K562 (cell line): Measurements from ENCODE around the gene UBE2E3. TPM values are rescaled to one million over a fixed set of nuclear protein-coding genes. Genes with fewer than 3 reads are reported as not detected.

Experiments used
- CHD7 ChIP-seq: fragments of 200-600 bp; sonication (generic); IDR thresholded peaks from one replicate; pipeline ENCODE4 v1.6.1; 2012; ENCODE audit warnings: mild to moderate bottlenecking, low read depth, low read length, inconsistent platforms
- GABPB2 ChIP-seq: fragments of 250-450 bp; sonication (Bioruptor Pico); conservative IDR thresholded peaks from 2 replicates; pipeline ENCODE4 v1.5.1; 2021; ENCODE audit warnings: mild to moderate bottlenecking
- KDM2B ChIP-seq: fragments of 250-450 bp; sonication (Bioruptor Pico); IDR thresholded peaks from 2 replicates; pipeline ENCODE4 v1.8.0; 2021; ENCODE audit warnings: mild to moderate bottlenecking, moderate library complexity
- MAFG ChIP-seq: fragments of 450-650 bp; conservative IDR thresholded peaks from 2 replicates; pipeline ENCODE4 v1.6.1; 2016; ENCODE audit warnings: missing genetic modification characterization, missing compliant biosample characterization
- RNF2 ChIP-seq: sonication (generic); IDR thresholded peaks from 2 replicates; pipeline ENCODE4 v1.6.1; 2016
- TCFL5 ChIP-seq: fragments of 250-450 bp; sonication (Bioruptor Pico); conservative IDR thresholded peaks from 2 replicates; pipeline ENCODE4 v1.6.1; 2021; ENCODE audit warnings: mild to moderate bottlenecking, moderate library complexity, matching md5 sums
- TFAM ChIP-seq: fragments of 250-450 bp; sonication (Bioruptor Pico); conservative IDR thresholded peaks from 2 replicates; pipeline ENCODE4 v1.5.0; 2021; ENCODE audit warnings: mild to moderate bottlenecking, moderate library complexity
- YBX1 ChIP-seq: fragments of 450-650 bp; IDR thresholded peaks from 2 replicates; pipeline ENCODE4 v1.7.1; 2016; ENCODE audit warnings: mild to moderate bottlenecking
- ZNF408 ChIP-seq: fragments of 250-450 bp; sonication (Bioruptor Pico); IDR thresholded peaks from 2 replicates; pipeline ENCODE4 v1.4.0; 2020; ENCODE audit warnings: low read depth, mild to moderate bottlenecking, moderate library complexity
- ZNF57 ChIP-seq: fragments of 450-650 bp; formaldehyde crosslinking; IDR thresholded peaks from 2 replicates; pipeline ENCODE4 v1.4.0; 2020; ENCODE audit warnings: mild to moderate bottlenecking, moderate library complexity
- polyA plus RNA-seq, 8 experiments: library from polyadenylated mRNA; depleted of rRNA in 4 of 8; stranded (reverse) in 5 of 8; unstranded in 3 of 8; fragments of >200 nt; fragmentation: Nextera tagmentation in 2 of 8; fragmentation: Illumina TruSeq in 1 of 8; extraction: Ambion mirVana in 2 of 8; extraction: Trizol in 1 of 8; gene quantifications; 2 replicates each; pipeline versions ENCODE4 v1.2.1 to v1.2.3, GENCODE V29; 2011 to 2014; ENCODE audit warnings: inconsistent platforms in 1 of 8, missing spikeins in 1 of 8
- total RNA-seq, 7 experiments: library from RNA; depleted of rRNA in 6 of 7; stranded (reverse); fragments of >200 nt in 6 of 7; fragmentation: Illumina TruSeq in 2 of 7; extraction: Trizol in 2 of 7; gene quantifications; 2 replicates each; pipeline versions ENCODE4 v1.2.1 to v1.2.3, GENCODE V29; 2011 to 2021; ENCODE audit warnings: low replicate concordance in 1 of 7
- TF ChIP-seq, protein P1 (sequence below): fragments of 250-450 bp; sonication (Bioruptor Pico); IDR thresholded peaks from 2 replicates; pipeline ENCODE4 v1.6.1; 2021; ENCODE audit warnings: mild to moderate bottlenecking

UBE2E3 gene
- total and polyA plus RNA-seq, 9 of the 15 experiments (the other 6 are each of a cell fraction or from before 2014, with no cell fraction given): 58.2 to 173 (median 78.0) TPM

DNA sequence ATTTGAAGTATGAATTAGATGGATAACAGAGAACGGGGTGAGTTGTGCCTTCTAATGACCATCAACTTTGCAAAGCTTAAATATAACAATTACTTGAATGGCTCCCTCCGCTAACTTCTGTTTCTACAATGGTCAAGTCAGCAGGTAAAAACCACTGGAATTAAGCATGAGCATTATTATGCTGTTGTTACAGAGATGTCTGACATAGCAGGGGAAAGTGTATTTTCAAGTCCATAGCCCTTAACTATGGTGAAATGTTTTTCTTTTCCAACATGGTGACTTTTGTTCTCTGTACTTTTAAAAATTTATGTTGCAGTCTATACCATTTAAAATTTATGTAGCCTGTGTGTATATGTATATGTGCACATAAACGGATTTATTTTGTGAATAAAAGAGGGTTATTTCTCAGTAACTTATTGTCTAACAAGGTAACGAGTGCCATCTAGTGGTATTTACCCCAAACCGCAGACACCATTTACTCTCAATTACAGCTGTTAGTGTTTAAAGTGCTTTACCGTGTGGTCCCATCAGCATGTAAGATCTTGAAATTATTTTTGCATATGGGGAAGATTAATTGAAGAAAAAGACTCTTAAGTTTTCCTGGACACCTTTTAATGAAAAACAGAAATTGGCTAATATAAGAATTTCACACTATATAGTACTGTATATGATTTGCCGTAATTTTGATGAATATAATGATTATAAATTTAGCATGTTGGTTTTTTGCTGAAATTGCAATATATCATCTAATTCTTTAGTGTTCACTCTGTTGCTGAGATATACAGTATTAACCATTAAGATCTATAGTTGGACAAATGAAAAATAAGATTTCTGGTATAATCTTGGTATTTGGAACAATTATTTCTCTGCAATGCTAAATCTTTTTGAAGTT, 78.2 kb downstream of the UBE2E3 start (continued):
- TF ChIP-seq YBX1 (no peak), ZNF57 (CRISPR knock-in tag) (no peak), TFAM (CRISPR knock-in tag) (no peak), CHD7 (no peak), ZNF408 (CRISPR knock-in tag) (no peak), GABPB2 (CRISPR knock-in tag) (no peak), MAFG (tag) (peak; percentile 59), KDM2B (CRISPR knock-in tag) (no peak), TCFL5 (CRISPR knock-in tag) (no peak), RNF2 (no peak)
- TF ChIP-seq, protein P1, sequence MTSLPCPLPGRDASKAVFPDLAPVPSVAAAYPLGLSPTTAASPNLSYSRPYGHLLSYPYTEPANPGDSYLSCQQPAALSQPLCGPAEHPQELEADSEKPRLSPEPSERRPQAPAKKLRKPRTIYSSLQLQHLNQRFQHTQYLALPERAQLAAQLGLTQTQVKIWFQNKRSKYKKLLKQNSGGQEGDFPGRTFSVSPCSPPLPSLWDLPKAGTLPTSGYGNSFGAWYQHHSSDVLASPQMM (CRISPR knock-in tag): no peak
